ENCODE data around the gene PEX3. TPM values are rescaled to one million over a fixed set of nuclear protein-coding genes. Genes with fewer than 3 reads are reported as not detected.

Gene PEX3
- total RNA-seq, 1 donor from 2014 or later, result 16.9 TPM

DNA sequence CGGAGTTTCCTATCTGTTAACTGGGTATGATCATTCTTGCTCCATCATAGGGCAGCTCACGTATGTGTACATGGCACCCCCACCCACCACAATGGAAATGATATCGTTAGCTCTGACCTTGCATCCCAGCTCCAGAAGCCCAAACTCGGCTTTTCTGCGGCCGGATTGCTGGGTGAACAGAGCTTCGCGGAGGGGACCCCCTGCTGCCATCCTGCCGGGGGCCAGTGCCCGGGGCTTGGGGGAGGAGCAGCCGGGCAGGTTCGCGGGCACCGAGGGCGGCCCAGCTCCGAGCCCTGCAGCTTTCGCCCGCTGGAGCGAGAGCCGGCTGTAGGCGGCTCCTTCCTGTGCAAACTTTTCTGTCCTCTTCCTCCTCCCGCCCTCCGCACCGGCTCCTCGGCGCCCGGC lies 85.9 kb downstream of the PEX3 start:
- intact Hi-C loops (cut with micrococcal nuclease), result loop anchor here (1.0 to 10.0 kb wide), 7 partner anchors 23 to 694 kb away; partner anchors contain the start of genes ADAT2, HIVEP2, LTV1 and PEX3

GRCh38 chr6:143536866-143537691 lies 86.5 kb downstream of the PEX3 start:
- intact Hi-C loops (cut with micrococcal nuclease), result loop anchor here (1.0 to 10.0 kb wide), 8 partner anchors 8 to 695 kb away; partner anchors contain the start of genes ADAT2, HIVEP2, LTV1 and PEX3

- intact Hi-C loops (cut with micrococcal nuclease), result loop anchor here (5.0 to 10.0 kb wide), 5 partner anchors 59 to 696 kb away; partner anchors contain the start of genes HIVEP2 and LTV1
Observed at GRCh38 chr6:143538374-143538773, 87.8 kb downstream of the PEX3 start.

DNA sequence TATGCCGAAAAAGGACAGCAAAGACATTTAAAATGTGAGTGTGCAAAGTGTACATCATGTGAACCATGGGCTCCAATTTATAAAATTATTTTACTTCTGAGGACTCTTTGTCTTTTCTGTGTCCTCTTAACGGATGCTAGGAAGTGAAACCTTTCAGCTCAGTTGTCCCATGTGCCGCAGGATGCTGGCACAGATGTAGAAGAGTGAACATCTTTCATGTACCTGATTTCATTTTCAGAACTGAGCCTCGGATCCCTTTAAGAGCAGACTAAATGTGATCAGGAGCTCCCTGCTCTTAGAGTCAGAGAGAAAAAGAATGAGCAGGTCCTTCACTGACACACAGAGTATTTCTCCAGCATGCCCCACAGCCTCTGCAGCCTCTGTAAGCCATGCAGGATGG lies 88.5 kb downstream of the PEX3 start:
- intact Hi-C loops (cut with micrococcal nuclease), result loop anchor here (1.0 to 10.0 kb wide), 6 partner anchors 10 to 697 kb away; partner anchors contain the start of genes HIVEP2 and LTV1

- intact Hi-C loops (cut with micrococcal nuclease), result loop anchor here (1.0 to 10.0 kb wide), 7 partner anchors 10 to 805 kb away; partner anchors contain the start of genes HIVEP2 and LTV1
Observed at GRCh38 chr6:143539734-143540133, 89.1 kb downstream of the PEX3 start.

DNA sequence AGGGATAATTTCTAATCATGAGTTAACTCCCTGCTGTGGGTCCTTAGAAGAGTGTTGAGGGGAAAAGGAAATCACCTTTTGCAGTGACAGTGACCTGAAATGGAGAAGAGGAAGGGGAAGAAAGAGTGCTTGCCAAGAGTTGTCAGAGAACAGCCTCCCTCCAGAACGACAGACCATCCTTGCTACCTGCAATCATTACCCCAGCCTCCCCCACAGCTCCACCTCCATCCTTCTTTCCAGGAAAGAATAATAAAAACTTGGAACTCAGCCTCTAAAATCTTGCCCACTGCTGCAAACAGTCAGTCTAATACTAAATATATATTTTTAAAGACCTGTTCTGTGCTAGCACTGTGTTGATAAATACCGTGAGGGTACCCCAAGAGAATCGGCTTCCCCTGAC lies 89.6 kb downstream of the PEX3 start:
- intact Hi-C loops (cut with micrococcal nuclease), result loop anchor here (10.0 kb wide), 1 partner anchor 805 kb away; no protein-coding TSS in a partner anchor

Other genes with a start within 250 kb of the PEX3 start
- gene ADAT2, start 110 bp upstream of the PEX3 start, total RNA-seq, result 21.5 and 21.8 TPM in 2 replicates
- gene FUCA2, start 60.9 kb downstream of the PEX3 start, total RNA-seq, result 16.9 TPM in 2 replicates
- gene PHACTR2, start 227.2 kb downstream of the PEX3 start, total RNA-seq, result 38.3 and 39.4 TPM in 2 replicates